ENCODE measurements around the gene MRC1.

MRC1 gene

DNA sequence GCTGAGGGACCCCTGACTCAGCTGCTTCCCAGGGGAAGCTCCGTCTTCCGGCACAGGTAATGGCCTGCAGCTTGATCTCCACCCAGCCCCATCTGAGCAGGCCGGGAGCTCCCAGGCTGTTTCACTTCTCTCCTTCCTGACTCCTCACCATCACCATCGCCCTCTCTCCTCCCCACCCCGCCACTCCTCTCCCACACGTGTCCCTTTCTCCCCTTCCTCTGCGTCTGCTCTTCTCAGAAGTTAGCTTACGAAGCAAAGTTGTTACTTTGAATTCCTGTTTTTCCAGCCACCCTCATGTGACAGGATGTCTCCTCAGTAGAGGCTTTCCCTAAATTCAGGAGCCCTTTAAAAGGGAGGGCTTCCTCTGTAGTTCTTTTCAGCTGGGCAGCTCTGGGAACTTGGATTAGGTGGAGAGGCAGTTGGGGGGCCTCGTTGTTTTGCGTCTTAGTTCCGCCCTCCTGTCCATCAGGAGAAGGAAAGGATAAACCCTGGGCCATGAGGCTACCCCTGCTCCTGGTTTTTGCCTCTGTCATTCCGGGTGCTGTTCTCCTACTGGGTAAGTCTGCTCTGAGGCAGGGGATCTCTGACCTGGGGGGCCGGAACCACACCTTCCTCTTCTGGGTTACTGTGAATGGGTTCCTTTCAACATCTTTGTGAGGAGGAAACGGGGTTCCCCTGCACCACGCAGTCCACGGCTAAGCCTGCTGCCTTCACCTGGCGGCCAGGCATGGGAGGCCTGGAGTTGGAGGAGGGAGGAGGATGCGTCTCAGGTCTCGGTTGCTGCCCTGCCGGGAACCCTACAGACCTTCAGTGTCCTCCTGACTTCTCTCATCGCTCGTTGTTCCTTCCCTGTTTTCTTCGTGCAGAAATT is at the start of gene MRC1:
MRC1 (plus strand) TSS at position 378 of the 871 bp plus-strand sequence; CDS start at position 496, 118 bp downstream.
- DNase-seq (ENCODE audit: low spot score) = no peak

DNA sequence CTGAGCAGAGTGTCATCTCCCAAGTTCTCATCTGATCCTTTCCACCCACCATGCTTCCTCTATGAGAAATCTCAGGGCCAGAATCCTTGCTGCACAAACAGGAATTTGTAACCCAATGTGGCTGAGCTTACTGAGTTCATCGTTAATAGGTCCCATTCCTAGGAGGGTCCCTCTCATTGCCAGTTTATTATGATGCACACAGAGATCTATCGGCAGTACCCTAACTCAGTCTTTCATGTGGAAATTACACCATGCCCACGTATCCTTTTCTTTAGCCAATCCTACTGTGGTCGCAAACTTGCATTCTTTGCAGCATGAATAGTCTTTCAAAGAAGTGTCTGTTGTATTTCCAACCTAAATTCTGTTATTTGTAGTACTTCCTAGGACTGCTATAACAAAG is 45.0 kb upstream of the MRC1 start:
- no peak for DNase-seq (ENCODE audit: low spot score)

DNA sequence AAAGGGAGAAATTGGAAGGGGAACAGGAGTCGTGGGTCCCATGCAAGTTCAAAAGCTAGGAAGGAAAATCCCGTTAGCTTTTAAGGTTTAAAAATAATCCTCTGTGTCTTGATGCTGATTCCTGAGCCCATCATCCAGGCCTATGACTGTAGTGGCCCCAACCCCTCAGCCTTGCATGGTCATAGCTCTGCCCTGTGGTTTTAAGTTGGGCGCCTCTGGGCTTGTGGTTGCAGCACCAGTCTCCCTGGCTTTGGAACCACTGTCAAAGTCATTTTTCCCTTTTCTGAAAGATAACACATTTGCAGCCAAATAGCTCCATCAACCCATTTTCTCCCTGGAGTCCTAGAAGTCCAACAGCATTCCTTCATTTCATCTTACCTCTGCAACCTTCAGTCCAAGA is 43.5 kb upstream of the MRC1 start:
- no peak for DNase-seq (ENCODE audit: low spot score)

DNA sequence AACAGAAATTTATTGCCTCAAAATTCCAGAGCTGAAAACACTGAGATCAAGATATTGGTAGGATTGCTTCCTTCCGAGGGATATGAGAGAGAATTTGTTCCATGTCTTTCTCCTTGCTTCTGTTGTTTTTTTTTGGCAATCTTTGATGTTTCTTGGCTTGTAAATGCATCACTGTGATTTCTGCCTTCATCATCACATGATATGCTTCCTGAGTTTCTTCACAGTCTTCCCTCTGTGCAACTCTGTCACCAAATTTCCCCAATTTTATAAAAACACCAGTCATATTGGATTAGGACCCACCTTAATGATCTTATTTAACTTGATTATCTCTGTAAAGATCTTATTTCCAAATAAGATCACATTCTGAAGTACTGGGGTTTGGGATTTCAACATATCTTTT is 42.4 kb upstream of the MRC1 start:
- no peak for DNase-seq (ENCODE audit: low spot score)

DNA sequence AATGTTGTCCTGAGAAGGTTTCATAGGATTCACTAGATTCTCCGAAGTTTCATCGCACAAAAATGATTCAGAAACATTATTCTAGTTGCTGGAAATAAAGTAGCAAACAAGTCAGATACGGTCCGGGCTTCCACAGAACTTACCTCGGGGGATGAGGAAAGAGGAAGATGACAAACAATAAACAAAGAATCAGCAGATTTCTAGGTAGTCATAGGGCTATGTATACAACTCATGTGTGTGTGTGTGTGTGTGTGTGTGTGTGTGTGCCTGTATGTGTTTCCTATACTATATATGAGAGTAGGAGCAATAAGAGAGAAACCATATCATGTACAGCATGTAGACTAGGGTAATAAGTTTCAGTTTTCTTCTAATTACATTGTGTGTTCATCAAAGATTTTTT is 40.7 kb upstream of the MRC1 start:
- DNase-seq (ENCODE audit: low spot score) = no peak

DNA sequence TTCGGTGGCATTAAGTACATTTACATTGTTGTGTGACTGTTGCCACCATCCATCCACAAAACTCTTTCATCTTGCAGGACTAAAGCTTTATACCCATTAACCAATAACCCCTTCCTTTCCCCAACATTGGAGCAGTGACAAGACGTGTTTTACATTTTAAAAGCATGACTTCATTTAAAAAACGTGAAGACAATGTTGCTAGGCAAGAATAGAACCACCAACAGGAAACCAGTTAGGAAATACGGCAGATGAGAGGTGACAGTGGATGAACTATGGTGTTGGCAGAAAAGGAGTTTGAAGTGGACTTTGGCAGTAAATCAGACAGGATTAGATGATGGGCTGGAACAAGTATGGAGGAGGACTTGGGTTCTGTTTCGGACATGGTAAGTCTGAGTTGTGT is 40.2 kb upstream of the MRC1 start:
- no peak for DNase-seq (ENCODE audit: low spot score)

DNA sequence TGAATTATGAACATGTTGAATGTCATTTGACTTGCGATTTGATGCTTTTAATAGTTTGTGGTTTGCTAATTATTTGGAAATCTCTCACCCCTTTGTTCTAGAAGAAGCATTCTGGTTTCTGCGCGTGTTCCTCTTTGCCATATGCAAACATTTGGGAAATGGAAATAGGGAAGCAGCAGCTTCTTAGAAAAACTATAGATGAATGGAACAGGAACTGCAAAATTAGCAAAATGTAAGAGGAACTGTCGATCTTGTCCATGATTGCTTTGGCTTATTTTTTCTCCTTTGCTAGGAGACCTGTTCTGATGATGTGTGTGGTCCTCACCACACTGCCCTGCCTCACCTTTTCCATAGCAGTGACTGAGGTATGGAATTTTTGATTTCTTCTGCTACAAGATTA is 38.1 kb upstream of the MRC1 start:
- no peak for DNase-seq (ENCODE audit: low spot score)

DNA sequence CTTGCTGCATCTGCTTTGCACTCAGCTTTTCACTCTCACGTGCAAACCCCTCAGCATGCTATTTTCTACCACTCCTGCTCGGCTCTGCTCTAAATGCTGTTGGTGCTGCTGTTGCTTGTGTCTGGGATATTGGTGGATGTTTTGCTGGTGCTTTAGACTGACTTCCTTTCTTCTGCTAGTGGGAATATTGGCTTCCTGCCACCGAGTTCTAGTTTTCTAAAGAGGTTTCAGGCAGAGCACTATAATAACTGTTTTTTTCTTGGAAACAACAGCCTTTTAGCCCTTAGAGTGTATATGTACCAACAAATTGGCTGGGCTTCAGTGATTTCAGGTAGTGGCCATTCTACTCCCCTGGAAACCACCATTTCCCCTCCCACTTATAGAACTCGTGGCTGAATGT is 29.4 kb upstream of the MRC1 start:
- no peak for DNase-seq (ENCODE audit: low spot score)

DNA sequence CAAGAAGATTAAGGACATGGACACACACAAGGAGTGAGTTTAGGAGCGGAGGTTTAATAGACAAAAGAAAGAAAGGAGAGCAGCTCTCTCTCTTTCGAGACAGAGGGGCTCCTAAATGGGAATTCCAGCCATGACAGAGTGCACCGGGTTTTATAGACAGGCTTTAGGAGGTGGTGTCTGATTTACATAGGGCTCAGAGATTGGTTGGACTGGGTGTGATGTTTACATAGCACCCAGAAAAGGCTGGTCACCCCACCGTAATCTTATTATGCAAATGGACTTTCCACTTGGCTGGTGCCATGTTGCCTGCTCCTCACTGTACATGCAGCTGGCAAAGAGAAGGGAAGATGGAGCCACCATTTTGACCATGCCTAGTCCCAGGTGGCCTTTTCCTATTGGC is 28.4 kb upstream of the MRC1 start:
- no peak for DNase-seq (ENCODE audit: low spot score)

DNA sequence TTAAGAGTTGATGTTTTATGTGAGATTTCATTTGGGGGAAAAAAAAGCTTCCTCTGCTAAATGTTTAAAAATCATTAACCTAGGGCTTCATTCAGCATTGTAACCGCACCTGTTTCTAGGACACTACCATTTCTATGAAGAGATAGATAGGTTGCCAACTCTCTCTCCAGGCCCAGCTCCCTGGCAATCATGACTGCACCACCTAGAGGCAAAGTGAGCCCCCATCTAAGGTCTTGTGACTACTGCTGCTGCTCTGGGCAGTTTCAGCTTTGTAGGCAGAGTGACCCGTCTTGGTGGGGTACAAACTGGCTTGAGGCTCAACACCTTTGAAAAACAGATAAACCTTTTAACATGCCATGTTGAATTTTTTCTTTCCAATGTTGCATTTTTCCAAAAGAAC is 27.3 kb upstream of the MRC1 start:
- no peak for DNase-seq (ENCODE audit: low spot score)

DNA sequence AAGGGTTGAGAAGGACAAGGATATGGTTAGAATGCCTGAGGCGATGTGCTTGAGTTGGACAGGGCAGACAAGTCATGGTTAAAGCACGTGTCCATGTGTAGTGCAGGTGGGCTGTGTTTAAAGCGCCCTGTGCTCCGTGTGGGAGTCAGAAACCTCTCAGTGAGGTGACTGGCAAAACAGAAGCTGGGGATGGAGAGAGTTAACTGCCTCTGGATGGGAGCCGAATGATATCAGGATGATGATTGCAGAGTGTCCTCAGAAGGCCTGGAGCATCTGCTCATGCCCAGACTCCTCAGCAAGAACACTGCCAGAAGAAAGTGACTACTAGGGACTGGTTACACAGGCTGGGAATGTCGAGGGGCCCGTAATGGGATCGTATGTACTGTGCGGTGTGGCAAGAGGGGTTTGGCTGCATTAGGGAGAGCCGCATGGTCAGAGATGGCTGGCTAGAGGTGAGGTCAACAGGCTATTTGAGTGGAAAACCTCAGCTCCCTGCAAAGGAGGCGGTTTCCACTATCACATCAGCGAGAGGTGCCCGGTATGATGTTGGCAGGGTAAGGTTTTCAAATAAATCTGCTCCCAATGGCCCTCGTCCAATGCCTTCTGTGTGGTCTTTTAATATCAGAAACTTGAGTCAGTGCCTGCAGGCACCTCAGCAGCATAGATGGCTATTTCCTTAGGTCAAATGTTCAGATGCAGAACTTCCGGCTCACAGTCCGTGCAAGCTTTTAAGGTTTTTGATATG is 26.1 kb upstream of the MRC1 start:
- DNase-seq (ENCODE audit: low spot score) = no peak

DNA sequence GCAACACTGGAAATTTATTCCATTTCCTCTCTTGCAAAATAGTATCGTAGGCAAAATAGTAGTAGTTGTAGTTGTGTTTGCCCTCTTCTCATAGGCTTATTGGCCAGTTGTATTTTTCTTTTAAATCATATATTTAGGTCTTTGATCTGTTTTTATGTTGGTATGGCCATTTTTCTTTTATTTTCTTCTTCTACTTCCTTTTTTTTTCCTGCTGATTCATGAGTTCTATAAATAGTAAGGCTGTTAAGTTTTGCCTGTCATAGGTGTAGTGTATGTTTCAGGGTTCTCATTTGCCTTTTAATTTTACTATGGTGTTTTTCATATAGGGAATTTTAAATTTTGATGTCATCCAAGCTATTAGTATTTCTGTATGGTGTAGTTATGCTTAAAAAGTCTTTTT is 25.4 kb upstream of the MRC1 start:
- no peak for DNase-seq (ENCODE audit: low spot score)

DNA sequence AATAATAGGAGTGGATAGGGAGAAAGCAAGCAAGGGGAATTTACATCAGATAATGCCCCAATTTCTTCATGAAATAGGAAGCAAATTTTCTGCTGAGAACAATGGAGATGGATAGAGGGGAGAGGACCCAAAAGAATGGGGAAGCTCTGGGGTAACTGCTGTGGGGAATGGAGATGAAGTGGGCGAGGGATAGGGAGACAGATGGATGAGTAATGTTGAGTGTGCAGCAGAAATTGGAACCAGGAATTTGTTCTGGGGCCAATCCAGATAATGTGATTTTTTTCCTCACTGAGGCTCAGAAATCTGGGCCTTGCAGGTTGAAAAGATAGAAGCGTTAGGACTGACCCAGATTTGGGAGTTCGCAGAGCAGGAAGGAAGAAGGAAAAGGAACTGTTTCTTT is 24.5 kb upstream of the MRC1 start:
- no peak for DNase-seq (ENCODE audit: low spot score)

DNA sequence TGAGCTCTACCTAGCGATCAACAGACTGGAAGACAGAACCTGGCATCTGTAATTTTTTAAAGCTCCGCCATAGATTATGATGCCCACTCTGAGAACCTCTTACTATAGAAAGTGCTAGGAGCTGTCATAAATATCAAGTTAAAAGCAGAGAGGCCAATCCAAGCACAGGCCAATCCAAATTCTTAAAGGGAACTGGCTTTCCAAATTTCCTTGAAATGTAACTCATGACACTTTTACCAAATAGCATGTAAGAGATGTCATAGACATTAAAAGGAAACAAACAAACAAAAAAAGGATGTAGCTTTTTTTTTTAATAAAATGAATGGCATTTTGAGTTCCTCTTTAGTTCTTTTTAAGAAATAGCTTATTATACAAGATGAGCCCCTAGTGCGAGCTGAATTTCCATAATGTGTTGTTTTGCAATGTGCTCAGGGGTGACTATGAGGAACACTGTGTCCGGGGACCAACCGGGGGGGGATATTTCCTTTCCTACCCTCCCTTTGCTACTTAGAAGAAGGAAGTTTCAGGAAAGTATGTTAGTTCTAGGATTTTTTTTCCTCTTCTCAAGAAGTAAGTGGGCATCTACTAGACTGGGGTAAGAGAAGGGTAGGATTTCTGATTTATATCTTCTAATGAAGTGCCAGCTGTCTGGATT is 23.7 kb upstream of the MRC1 start:
- no peak for DNase-seq (ENCODE audit: low spot score)

DNA sequence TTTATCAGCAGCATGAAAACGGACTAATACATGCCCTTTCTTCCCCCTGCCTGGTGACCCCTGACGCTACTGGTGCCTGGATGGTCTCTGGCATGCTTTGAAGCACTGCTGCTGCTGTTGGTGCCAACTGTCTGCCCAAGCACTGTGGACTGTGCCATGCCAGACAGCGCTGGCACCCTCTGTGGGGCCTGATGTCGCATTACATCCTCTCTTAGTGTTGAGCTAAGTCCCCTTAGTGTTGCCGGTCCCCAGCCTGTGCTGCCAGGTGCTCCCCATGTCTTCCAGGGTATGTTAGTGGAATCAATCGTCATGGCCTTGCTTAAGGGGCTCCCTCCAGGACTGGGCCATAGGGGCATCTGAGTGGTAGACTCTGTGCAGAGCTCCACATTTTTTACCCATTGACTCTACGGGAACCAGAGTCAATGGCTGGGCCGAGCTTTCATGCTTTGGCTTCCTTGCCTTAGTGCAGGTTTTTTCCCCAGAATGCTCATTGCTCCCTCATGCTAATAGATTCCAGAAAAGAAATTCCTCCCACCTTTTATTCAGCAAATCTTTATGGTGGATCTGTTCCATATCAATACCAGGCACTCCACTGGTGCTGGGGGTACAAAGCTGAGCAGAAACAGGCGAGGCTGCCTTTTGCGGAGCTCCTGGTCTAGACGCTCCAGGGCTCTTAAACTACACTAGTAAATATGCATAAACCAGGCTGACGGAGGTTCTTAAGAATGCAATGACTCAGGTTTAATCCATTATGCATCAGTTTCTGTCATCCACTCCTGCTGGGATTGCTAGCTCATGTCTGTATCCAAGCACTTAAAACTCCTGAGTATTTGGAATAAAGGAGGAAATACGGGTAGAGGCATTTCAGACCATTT is 21.8 kb upstream of the MRC1 start:
- DNase-seq (ENCODE audit: low spot score) = no peak

DNA sequence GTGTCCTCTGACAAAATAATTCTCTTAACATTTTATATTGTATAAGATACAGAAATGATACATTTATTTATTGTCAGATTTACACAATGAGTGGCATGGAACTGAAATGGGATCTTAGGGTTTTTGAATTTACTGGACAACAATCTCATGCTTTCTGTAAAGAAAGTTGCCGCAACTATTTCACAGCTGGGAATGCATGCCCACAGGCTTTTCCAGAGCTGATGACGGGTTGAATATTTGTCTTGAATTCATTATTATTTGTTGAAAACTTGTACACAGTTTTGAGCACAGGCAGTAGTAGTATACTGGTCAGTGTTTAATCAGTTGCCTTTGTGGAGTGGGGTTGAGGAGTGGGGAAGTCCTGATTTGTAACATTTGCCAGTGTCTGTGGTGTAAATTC is 20.5 kb upstream of the MRC1 start:
- no peak for DNase-seq (ENCODE audit: low spot score)

DNA sequence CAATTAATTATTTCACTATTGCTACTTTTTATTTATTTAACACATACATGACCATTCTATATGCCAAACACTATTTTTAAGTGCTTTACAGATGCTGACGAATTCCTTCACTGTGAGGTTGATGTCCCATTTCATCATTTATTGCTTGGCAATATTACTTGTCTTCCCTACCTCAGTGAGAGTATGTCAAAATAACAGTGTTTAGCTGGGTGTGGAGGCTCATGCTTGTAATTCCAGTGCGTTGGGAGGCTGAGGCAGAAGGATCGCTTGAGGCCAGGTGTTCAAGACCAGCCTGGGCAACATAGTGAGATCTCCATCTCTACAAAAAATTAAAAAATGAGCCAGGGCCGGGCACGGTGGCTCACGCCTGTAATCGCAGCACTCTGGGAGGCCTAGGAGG is 19.8 kb upstream of the MRC1 start:
- no peak for DNase-seq (ENCODE audit: low spot score)

DNA sequence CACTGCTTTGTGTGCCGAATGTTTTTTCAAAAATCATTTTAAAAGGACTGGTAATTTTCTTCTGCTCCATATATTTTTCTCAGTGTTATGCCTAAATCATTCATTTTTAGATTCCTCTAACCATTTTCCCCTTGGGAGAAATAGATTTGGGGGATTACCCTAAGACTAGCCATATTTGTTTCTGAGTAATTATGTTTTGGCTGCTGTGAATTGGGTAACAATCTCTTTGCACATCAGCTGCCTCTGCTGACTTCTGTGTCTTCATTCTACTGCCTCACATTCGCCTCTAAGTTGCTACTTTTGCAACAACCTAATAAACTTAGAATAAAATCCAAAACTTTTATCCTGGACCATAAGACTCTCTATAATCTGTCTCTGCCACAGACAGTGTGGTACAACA is 18.5 kb upstream of the MRC1 start:
- DNase-seq (ENCODE audit: low spot score) = no peak

DNA sequence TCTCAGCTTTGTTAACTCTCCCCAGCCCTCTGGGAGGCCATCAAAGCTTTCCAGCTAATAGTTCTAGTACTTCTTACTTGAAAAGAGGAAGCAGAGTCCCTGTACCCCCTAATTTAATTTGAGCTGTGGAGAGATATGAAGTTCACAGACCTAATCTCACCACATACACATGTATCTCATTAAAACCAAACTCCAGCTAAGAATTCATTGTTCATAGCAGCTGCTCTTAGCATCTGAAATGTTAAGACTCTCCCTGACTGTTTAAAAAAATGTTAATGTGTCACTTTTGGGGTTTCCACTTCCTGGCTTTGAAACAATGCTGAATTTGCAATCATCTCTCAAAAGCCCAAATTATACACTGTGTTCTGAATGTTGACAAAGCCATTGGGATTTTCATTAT is 16.2 kb upstream of the MRC1 start:
- no peak for DNase-seq (ENCODE audit: low spot score)

DNA sequence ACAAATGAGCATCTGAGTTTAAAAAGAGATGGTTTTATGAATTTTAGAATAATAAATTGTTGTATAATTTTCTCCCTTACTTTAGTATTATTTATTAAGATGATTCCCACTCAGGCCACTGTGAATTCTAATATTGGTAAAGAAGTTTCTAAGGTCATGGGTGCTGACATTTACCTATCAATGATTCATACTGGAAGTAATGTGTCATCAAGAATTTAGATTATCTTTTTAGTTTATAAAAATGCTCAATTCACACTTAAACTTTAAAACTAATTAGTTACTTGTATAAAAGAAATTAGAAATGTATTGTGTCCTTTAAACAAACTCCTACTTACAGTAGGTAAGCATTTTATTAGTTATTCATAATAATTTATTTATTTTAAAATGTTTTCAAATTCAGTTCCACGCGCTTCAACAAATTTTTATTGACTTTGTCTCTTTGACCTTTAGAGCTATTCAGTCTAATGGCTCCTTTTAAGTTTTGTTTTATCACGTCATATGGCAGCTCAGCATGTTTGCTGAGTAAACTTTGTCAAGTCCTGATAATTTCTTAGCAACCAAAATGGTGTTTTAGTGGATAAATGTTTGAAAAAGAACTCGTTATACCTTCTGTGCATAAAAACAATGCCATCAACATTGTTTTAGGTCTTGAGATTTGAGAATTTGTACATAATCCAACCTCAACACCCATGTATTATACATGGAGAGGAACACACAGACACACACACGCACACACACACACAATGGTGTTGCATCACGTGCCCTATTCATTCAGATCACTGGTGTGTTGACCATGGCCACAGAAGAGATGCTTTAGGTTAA is 15.1 kb upstream of the MRC1 start:
- no peak for DNase-seq (ENCODE audit: low spot score)

DNA sequence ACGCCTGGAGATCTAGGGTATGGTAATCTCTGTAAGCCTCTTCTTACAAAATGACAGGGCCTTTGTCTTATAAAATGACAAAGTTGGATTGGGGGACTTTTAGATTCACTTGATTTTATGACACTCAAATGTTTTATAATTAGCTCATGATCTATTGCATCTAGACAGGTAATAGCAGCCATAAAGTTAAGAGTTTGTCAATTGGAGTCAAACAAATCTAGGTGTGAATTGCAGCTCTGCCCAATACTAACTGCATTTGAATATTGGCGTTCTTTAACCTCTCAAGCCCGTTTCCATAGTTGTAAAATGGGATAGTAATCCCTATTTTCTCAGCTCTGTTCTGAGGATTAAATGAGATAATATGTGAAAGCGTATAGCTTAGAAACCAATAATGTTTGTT is 14.1 kb upstream of the MRC1 start:
- no peak for DNase-seq (ENCODE audit: low spot score)
